Testis (tissue), 2 donors: ENCODE measurements around the gene PAK1.

Experiments used
- CTCF ChIP-seq, 3 experiments: fragments of 450-650 bp in 2 of 3; fragments of 200-600 bp in 1 of 3; sonication (generic) in 1 of 3; IDR thresholded peaks; one replicate each; pipeline ENCODE4 v1.5.1; 2016 to 2019; ENCODE audit warnings: antibody characterized with exemption in 3 of 3, mild to moderate bottlenecking in 2 of 3, moderate library complexity in 1 of 3
- POLR2A ChIP-seq: fragments of 450-650 bp; IDR thresholded peaks from one replicate; pipeline ENCODE4 v1.6.1; 2017; ENCODE audit warnings: antibody characterized with exemption, mild to moderate bottlenecking, moderate library complexity

DNA sequence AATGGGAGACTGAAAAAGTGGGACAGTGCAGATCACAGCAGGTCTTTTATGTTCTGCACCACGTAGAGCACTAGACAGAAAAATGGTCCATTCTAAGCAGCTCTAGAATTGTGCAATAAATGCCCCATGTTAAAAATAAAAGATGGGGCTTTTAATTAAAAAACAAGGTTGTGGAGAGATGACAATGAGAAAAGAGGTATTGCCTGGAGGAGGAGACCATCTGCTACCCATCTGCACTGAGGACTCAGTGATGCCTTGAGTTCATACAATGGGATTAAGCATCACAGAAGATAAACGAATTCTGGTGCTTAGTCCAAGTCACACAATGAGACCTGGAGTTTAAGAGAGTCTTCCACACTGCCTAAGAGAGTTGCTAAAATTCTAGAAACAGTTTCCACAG, 73.6 kb downstream of the PAK1 start:
- TF ChIP-seq CTCF (IDR thresholded peaks at IDR 0.05) (no peak), POLR2A (no peak)
